HG02798 (cell line): ENCODE results near the gene ACTA2.

Experiments
- ATAC-seq: cut with Tn5 transposase; IDR thresholded peaks from one replicate; pipeline ENCODE4 v1.9.1; 2021; ENCODE audit warnings: mild to moderate bottlenecking; ENCODE audit not compliant: unreplicated experiment, poor library complexity

Gene ACTA2

GRCh38 chr10:88926566-88927415 is 25.8 kb downstream of the ACTA2 start:
- ATAC-seq: no peak

GRCh38 chr10:88923520-88923919 is 29.1 kb downstream of the ACTA2 start:
- no peak for ATAC-seq

- ATAC-seq: no peak
Measured at GRCh38 chr10:88922041-88922440, 30.5 kb downstream of the ACTA2 start.

GRCh38 chr10:88920986-88921593 is 31.5 kb downstream of the ACTA2 start:
- ATAC-seq: no peak

- no peak for ATAC-seq
Measured at GRCh38 chr10:88920198-88920597, 32.4 kb downstream of the ACTA2 start.

- ATAC-seq: no peak
Measured at GRCh38 chr10:88919041-88919440, 33.5 kb downstream of the ACTA2 start.

- no peak for ATAC-seq
Measured at GRCh38 chr10:88918191-88918905, 34.2 kb downstream of the ACTA2 start.

GRCh38 chr10:88916986-88917385 is 35.6 kb downstream of the ACTA2 start:
- ATAC-seq: no peak

- no peak for ATAC-seq
Measured at GRCh38 chr10:88916231-88916630, 36.3 kb downstream of the ACTA2 start.

GRCh38 chr10:88915781-88916180 is 36.8 kb downstream of the ACTA2 start:
- no peak for ATAC-seq

GRCh38 chr10:88913788-88914187 is 38.8 kb downstream of the ACTA2 start:
- no peak for ATAC-seq

- ATAC-seq: no peak
Measured at GRCh38 chr10:88913127-88913526, 39.4 kb downstream of the ACTA2 start.

GRCh38 chr10:88911851-88912250 is 40.7 kb downstream of the ACTA2 start:
- no peak for ATAC-seq

- ATAC-seq: no peak
Measured at GRCh38 chr10:88911116-88911515, 41.5 kb downstream of the ACTA2 start.

- no peak for ATAC-seq
Measured at GRCh38 chr10:88908194-88908593, 44.4 kb downstream of the ACTA2 start.

- no peak for ATAC-seq
Measured at GRCh38 chr10:88906921-88907320, 45.7 kb downstream of the ACTA2 start.

GRCh38 chr10:88903715-88904114 is 48.9 kb downstream of the ACTA2 start:
- ATAC-seq: no peak

GRCh38 chr10:88901984-88902789 is 50.4 kb downstream of the ACTA2 start:
- peak; percentile 37 for ATAC-seq

GRCh38 chr10:88901206-88901983 is 51.2 kb downstream of the ACTA2 start:
- ATAC-seq: peak; percentile 80

GRCh38 chr10:88899886-88900285 is 52.7 kb downstream of the ACTA2 start:
- ATAC-seq: no peak
